ENCODE results near the gene HLA-B.

DNA sequence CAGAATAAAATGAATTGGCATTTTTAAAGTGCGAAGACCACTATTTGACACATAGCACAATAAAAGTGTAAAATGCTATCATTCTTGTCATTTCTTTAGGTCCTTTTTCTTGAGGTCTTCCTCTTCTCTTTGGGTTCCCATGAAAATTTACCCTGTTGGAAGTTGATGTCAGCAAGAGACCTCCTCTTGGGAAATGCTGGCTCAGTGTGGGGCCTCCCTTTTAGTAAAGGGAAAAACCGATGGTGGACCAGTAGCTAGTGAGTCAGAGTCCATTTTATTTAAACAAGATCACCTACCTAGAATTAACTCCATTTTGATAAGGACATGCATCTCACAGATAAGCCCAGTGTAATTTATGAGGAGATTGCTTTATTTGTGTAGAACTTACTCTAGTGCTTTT lies 47.3 kb downstream of the HLA-B start:
- TF ChIP-seq POLR2AphosphoS5 (IDR thresholded peaks at IDR 0.05; ENCODE audit: low read depth, low read length) (no peak), REST (IDR thresholded peaks at IDR 0.05; ENCODE audit: insufficient read depth in 1 of 2, low read depth in 2 of 2, low read length in 2 of 2) (no peak)
